Mesangial cell (primary cell): Measurements from ENCODE around the gene LPAR2. TPM values are rescaled to one million over a fixed set of nuclear protein-coding genes. Genes with fewer than 3 reads are reported as not detected.

Experiments used
- total RNA-seq: library from RNA; depleted of rRNA; stranded (reverse); fragments of >200 nt; gene quantifications from 2 replicates; pipeline ENCODE4 v1.2.3, GENCODE V29; 2015

The LPAR2 gene
- total RNA-seq: 14.7 and 19.8 TPM in 2 replicates

DNA sequence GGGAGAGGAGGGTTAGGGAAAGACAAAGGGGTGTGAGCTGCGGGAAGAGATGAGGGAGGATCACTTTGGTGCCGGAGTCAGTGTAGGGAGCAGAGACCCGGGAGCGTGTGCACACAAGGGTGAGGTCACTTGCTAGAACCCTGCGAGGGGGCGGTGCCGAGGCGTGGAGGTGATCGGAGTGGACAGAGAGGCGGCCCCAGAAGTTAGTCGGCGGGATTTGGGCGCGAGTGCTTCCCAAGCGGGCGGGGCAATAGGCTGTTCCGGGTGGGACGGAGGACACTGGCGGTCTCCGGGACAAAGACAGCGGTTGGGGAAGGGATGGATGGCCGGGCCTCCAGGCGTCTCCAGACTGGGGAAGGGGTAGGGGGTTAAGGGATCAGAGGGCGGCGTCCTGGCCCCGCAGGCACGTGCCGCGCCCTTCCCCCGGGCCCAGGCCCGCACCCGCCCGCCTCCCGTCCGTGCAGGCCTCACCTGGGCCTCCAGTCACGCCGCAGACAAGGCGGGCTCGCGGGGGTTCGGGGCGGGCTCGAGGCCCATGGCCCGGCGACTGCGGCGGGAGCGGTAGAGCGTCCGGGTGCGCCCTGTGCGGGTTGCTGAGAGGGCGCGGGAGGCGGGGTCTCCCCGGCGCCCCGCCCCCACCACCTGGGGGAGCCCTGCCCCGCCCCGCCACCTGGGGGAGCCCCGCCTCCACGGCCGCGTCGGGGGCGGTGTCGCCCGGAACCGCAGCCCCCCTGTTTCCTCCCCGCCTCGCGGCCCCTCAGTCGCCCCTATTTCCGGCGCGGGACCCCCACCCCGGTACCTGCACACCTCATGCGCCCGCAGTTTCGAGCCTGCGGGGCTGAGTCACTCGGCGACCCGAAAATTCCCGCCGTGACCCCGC is at the start of gene LPAR2:
TSS of gene LPAR2 (minus strand) at position 600 of the 880 bp plus-strand sequence. CDS start 945 bp downstream, outside the sequence.

DNA sequence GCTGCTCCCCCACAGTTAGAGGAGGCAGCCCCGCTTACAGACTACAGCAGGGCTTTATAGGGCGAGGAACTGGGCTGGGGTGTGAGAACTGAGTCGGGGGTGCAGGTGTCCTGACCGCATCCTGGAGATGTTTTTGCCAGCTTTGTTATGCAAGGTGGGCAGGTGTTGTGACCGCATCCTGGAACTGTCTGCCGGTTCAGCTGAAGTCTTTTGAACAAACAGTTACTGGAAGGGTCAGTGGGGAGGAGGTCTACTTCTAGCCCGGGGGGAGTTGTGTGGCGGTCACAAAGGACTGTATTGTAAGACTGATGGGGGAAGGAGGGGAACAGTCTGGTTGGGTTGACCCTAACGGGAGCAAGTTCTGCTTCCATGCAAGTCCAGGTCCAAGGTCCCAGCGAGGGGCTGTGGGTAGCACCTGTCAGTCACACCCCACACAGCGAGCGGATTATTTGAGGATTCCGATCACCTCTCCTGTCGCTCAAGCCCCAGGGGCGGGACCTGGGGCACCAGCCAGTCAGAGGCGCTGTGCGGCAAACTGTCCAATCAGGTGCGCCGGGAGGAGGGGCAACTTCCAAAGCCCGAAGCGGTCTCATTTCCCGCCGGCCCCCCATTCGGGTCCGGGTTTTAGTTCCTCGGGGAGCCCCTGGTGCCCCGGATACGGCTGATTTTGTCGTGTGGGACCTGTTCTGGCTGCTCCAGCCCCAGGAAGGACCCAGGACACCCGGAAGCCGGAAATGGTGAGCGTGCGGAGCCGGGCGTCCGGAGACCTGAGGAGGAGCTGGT is 40.4 kb upstream of the LPAR2 start, which contains the start of gene ZNF101:
TSS of gene ZNF101 (plus strand) at position 610 of the 783 bp plus-strand sequence. CDS start at position 735, 125 bp downstream.

DNA sequence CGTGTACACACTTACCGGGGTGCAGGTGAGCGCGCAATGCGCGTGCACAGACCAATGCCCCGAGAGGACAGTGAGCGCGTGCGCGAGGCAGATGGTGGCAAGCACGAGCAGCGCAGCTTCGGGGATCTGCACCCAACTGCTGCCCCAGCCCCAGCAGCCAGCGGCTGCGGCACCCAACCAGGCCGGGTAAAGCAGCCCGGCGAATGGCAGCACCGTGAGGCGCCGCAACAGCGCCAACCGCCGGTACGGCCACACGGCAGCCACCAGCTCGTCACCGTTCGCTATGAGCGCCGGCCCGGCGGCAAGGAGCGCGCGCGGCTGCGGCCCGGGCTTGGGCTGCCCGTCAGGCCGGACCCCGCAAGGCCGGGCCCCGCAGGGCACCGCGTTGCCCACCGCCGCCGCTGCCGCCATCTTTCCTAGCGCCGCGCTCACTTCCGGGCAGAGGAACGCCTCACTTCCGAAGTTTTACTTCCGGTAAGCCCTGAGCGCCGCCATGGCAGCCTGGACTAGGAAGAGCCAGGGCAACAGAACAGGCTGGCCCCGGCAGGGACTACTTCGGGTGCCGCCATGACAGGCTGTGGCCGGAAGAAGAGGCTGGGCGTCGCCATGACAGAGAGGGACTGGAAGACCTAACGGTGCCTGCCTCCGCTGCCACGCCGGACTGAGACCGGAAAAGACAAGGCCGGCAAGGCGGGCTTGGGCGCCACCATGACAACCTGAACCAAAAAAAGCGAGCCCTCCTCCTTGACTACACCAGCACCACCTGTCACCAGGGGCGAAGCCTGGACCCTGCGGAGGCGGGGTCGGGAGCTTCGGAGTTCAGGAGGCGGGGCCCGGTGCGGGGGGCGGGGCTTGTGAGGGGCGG is 35.5 kb upstream of the LPAR2 start, which contains the start of gene ATP13A1:
TSS of gene ATP13A1 (minus strand) at position 421 of the 865 bp plus-strand sequence. CDS start at position 411, 10 bp downstream.

DNA sequence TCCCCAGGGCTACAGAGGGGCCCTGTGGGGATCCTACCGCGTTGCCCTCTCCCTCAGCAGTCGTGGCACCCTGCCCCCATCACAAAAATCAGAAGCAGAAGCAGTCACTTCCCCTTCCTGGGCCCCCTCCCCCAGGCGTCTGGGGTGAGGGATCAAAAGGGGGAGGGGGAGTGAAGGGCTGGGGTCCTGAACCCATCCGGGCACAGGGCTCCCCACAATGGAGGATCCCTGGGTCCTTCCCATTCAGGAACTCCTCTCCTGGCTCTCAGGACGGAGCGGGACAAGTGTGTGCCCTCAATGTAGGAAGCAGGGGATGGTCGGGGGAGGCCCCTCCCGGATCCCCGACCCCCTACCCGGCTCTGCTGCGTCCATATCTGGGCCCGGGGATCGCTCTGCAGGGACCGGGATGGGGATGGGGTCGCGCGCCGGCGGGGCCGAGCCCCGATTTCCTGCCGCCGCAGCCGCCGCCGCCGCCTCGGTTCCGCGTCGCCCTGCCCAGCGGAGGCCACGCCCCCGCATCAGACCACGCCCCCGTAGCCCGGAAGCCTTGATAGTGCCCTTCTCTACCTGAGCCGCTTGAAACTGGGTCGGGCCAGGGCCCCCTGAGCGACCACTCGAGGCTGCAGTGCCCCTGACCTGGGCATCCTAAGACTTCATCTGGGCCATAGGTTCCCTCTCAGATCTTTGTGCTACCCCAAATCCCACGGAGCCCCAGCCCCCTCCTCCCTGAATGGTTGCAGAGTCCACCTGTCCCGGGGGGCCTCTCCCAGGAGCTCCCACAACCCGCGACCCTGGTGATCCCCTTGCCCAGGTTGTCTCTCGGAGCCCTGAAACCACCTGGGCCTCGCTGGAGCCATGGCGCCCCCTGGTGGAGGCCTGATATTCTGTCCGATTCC is 15.4 kb upstream of the LPAR2 start, which contains the start of gene GMIP:
TSS of gene GMIP (minus strand) at position 500 of the 896 bp plus-strand sequence. CDS start at position 372, 128 bp downstream.

DNA sequence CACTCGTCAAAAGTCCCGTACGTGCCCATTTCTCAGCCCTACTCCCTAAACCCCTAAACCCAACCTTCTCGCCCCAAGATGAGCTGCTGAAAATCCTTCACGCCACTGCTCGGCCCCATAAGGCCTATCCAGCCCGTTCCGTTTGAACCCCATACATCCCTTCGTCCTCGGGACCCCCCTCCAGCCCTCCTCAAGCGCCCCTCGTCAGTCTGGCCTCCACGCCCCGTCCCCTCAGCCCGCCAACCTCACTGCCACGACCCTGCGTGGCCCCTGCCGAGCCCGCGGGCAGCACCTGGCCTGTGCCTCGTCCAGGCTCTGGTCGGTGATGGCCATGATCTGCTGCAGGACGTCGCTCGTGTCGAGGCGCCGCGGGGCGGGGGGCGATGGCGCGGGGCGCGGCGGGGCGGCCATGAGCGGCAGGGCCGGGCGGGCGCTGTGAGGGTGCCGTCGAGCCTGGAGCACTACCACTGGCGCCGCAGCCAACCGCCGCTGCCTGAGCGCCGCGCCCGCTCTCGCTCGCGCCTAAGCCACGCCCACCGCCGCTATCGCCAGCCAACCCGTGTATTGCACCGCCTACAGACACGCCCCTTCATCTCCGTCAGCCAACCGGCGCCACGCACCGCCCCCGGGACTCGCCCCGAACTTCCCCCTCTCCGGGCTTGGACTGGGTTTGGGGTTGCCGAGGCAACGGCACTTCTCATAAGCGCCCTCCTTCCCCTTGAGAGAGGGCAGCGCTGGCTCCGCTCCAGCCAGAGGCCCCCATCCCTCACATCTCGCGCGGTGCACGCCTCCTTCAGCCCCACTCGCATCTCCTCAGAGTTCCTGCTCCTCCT is 9.6 kb downstream of the LPAR2 start, which contains the start of gene PBX4:
TSS of gene PBX4 (minus strand) at position 469 of the 833 bp plus-strand sequence. CDS start at position 411, 58 bp downstream.

Other genes starting within 250 kb of the LPAR2 start
- 65.7 and 74.3 TPM in 2 replicates for gene GATAD2A, start 222.5 kb downstream of the LPAR2 start, total RNA-seq
- gene TSSK6, start 112.7 kb downstream of the LPAR2 start, total RNA-seq: 1.6 and 2.3 TPM in 2 replicates
- 105 and 169 TPM in 2 replicates for gene NDUFA13, start 112.0 kb downstream of the LPAR2 start, total RNA-seq
- 0.51 and 0.98 TPM in 2 replicates for gene YJEFN3, start 99.3 kb downstream of the LPAR2 start, total RNA-seq
- gene CILP2, start 90.0 kb downstream of the LPAR2 start, total RNA-seq: 0.63 TPM in 1 of 2 replicates, not detected in the other
- 1.8 and 2.0 TPM in 2 replicates for gene PBX4, start 9.5 kb downstream of the LPAR2 start, total RNA-seq
- 8.0 and 8.8 TPM in 2 replicates for gene GMIP, start 15.4 kb upstream of the LPAR2 start, total RNA-seq
- 56.0 and 58.3 TPM in 2 replicates for gene ATP13A1, start 35.5 kb upstream of the LPAR2 start, total RNA-seq
- gene ZNF101, start 40.6 kb upstream of the LPAR2 start, total RNA-seq: 1.9 and 5.4 TPM in 2 replicates
- 1.5 and 2.8 TPM in 2 replicates for gene ZNF14, start 104.9 kb upstream of the LPAR2 start, total RNA-seq
- gene ZNF506, start 193.5 kb upstream of the LPAR2 start, total RNA-seq: 14.5 and 35.9 TPM in 2 replicates
- 3.2 and 3.9 TPM in 2 replicates for gene ZNF253, start 237.7 kb upstream of the LPAR2 start, total RNA-seq